Limb (tissue), 2 donors: ENCODE results near the gene HAS3.
"Not testable (repeated sequence)": the region's sequence is repeated elsewhere in the genome, so short reads cannot be mapped to it uniquely, and the experiment has no call there.

Experiments
- DNase-seq, 2 donors: peaks; one replicate each; pipeline ENCODE4 v3.0.0-alpha.2; 2016; ENCODE audit errors: extremely low spot score in 2 of 2

The HAS3 gene

GRCh38 chr16:69115837-69116236 lies 10.4 kb downstream of the HAS3 start:
- DNase-seq, result no peak

GRCh38 chr16:69116256-69116875 lies 10.9 kb downstream of the HAS3 start:
- no peak for DNase-seq

- DNase-seq, result no peak
These were observed 11.5 kb downstream of the HAS3 start for GRCh38 chr16:69116906-69117305.

GRCh38 chr16:69118468-69118867 lies 13.0 kb downstream of the HAS3 start:
- DNase-seq, result no peak

GRCh38 chr16:69118994-69119393 lies 13.5 kb downstream of the HAS3 start:
- DNase-seq, result no peak

- DNase-seq, result no peak
These were observed 14.1 kb downstream of the HAS3 start for GRCh38 chr16:69119536-69119935.

GRCh38 chr16:69120096-69120664 lies 14.7 kb downstream of the HAS3 start:
- no peak for DNase-seq

GRCh38 chr16:69123910-69124309 lies 18.5 kb downstream of the HAS3 start:
- DNase-seq, result peak; percentile 55 to 58

- not testable (repeated sequence) for DNase-seq
These were observed 19.0 kb downstream of the HAS3 start for GRCh38 chr16:69124406-69124805.

GRCh38 chr16:69124961-69125360 lies 19.5 kb downstream of the HAS3 start:
- DNase-seq, result not testable (repeated sequence)

GRCh38 chr16:69126221-69126620 lies 20.8 kb downstream of the HAS3 start:
- DNase-seq, result no peak

GRCh38 chr16:69126801-69127200 lies 21.3 kb downstream of the HAS3 start:
- not testable (repeated sequence) for DNase-seq

GRCh38 chr16:69127966-69128510 lies 22.6 kb downstream of the HAS3 start:
- no peak for DNase-seq

- DNase-seq, result no peak
These were observed 25.0 kb downstream of the HAS3 start for GRCh38 chr16:69130461-69130860.

GRCh38 chr16:69131167-69131838 lies 25.9 kb downstream of the HAS3 start:
- DNase-seq, result peak; percentile 57 to 73

- DNase-seq, result peak; percentile 79 to 91
These were observed 26.5 kb downstream of the HAS3 start for GRCh38 chr16:69131839-69132423.

GRCh38 chr16:69132424-69133252 lies 27.2 kb downstream of the HAS3 start, which contains the start of the genes CHTF8 and UTP4:
Gene CHTF8, minus strand, starts transcription at chr16:69132588. Its CDS starts 11,130 bp downstream, at chr16:69121458.
Gene UTP4, plus strand, starts transcription at chr16:69132649. Its CDS starts 811 bp downstream, at chr16:69133460.
- DNase-seq, result peak; percentile 85 to 93

GRCh38 chr16:69133373-69133954 lies 28.0 kb downstream of the HAS3 start:
- DNase-seq, result no peak

- no peak for DNase-seq
These were observed 33.2 kb downstream of the HAS3 start for GRCh38 chr16:69138608-69139007.

GRCh38 chr16:69139464-69139863 lies 34.0 kb downstream of the HAS3 start:
- not testable (repeated sequence) for DNase-seq

- DNase-seq, result no peak
These were observed 35.6 kb downstream of the HAS3 start for GRCh38 chr16:69141014-69141413.
